ENCODE results near the gene METTL22.

METTL22 gene

DNA sequence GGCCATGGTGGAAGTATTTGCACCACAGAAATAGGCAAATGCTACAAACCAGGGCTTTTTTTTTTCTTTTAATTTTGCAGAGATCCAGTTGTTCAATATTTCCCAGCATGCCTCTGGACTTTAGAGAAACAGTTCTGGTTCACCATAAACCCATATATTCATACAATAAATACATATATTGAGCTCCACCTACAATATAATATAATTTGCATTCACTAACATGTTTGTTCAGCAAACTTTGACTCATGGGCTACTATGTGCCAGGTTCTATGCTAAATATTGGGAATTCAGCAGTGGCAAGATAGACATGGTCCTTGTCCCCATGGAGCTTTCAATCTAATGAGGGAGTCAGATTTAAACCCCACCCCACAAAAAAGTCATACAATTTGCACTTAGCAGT is 34.4 kb upstream of the METTL22 start:
- TF ChIP-seq CTCF (IDR thresholded peaks at IDR 0.05; ENCODE audit: insufficient read depth, low read length, poor library complexity, severe bottlenecking) (no peak), EZH2phosphoT487 (conservative IDR thresholded peaks at IDR 0.05; ENCODE audit: low read length) (no peak)
- no peak overlapping the region for H2AFZ ChIP-seq (ENCODE audit: low read depth, low read length, severe bottlenecking)
- no peaks in the 10 kb centered on the region for H3K9me3 ChIP-seq (ENCODE audit: insufficient read depth, low read length)
- no peaks in the 10 kb centered on the region for H3K36me3 ChIP-seq (ENCODE audit: low read length)
- H4K20me1 ChIP-seq (ENCODE audit: low read depth, low read length) = no peaks in the 10 kb centered on the region
- H3K4me2 ChIP-seq (ENCODE audit: low read depth, low read length, poor library complexity, severe bottlenecking) = no peak overlapping the region
- no peak overlapping the region for H3K9ac ChIP-seq (ENCODE audit: low read length)
- no peak overlapping the region for H3K4me3 ChIP-seq (ENCODE audit: insufficient read depth, low read length, poor library complexity, severe bottlenecking)
- no peaks in the 10 kb centered on the region for H3K79me2 ChIP-seq (ENCODE audit: insufficient read depth, low read length)
- no peaks in the 10 kb centered on the region for H3K27me3 ChIP-seq (ENCODE audit: low read length)
- no peaks in the 10 kb centered on the region for H3F3A ChIP-seq (ENCODE audit: insufficient read depth)
- H3K27ac ChIP-seq (ENCODE audit: low read depth, low read length) = no peak overlapping the region
- H3K9me2 ChIP-seq (replicated peaks; ENCODE audit: insufficient read depth, low read length) = no peaks in the 10 kb centered on the region

GRCh38 chr16:8588682-8589056 is 32.8 kb upstream of the METTL22 start:
- H3K79me2 ChIP-seq (ENCODE audit: insufficient read depth, low read length) = no peaks in the 10 kb centered on the region
- no peak overlapping the region for H2AFZ ChIP-seq (ENCODE audit: low read depth, low read length, severe bottlenecking)
- no peak overlapping the region for H3K4me2 ChIP-seq (ENCODE audit: low read depth, low read length, poor library complexity, severe bottlenecking)
- no peak overlapping the region for H3K9ac ChIP-seq (ENCODE audit: low read length)
- no peak for TF ChIP-seq EZH2phosphoT487 (conservative IDR thresholded peaks at IDR 0.05; ENCODE audit: low read length)
- no peak for TF ChIP-seq CTCF (IDR thresholded peaks at IDR 0.05; ENCODE audit: insufficient read depth, low read length, poor library complexity, severe bottlenecking)
- no peaks in the 10 kb centered on the region for H3F3A ChIP-seq (ENCODE audit: insufficient read depth)
- H4K20me1 ChIP-seq (ENCODE audit: low read depth, low read length) = no peaks in the 10 kb centered on the region
- no peaks in the 10 kb centered on the region for H3K9me3 ChIP-seq (ENCODE audit: insufficient read depth, low read length)
- H3K9me2 ChIP-seq (replicated peaks; ENCODE audit: insufficient read depth, low read length) = no peaks in the 10 kb centered on the region
- H3K27ac ChIP-seq (ENCODE audit: low read depth, low read length) = no peak overlapping the region
- H3K4me3 ChIP-seq (ENCODE audit: insufficient read depth, low read length, poor library complexity, severe bottlenecking) = no peak overlapping the region
- no peaks in the 10 kb centered on the region for H3K36me3 ChIP-seq (ENCODE audit: low read length)
- no peaks in the 10 kb centered on the region for H3K27me3 ChIP-seq (ENCODE audit: low read length)

DNA sequence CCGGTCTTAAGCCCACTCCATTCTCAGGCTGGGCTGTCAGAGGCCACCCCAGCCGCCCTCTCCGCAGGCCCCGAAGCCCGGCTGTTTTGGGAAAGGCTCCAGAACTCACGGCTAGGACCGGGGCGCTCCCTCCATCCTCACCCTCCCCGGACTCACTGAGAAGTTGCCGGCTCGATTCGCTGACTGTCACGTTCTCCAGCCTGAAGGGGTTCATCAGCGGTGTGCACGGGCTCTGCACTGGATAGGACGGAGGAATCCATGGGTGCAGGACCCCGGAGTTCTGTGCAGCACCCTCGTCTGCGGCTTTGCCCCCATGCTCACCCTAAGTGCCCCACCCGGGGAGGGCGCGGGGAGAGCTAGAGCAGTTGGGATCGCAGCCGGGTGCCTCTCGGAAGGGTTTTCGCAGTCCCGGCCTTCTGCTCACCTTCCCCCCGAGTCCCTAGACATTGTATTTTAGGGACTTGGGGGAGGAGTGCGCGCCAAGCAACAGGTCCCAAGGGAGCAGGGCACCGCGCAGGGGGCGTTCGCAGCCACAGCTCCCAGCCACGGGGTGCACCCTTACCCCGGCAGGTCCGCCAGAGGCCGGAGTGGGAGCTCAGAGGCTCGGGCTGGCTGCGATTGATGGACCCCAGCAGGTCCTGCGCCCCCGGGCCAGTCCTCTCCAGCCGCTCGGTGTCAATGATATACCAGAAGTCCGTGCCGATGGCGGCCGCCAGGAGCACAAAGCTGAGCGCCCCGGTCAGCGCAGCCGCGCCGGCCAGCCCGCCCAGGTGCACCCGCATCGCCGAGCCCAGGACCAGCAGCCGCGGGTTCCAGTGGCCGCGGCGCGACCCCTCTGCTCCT is 32.2 kb upstream of the METTL22 start:
- no peaks in the 10 kb centered on the region for H3K27me3 ChIP-seq (ENCODE audit: low read length)
- H3K79me2 ChIP-seq (ENCODE audit: insufficient read depth, low read length) = no peaks in the 10 kb centered on the region
- no peak overlapping the region for H3K27ac ChIP-seq (ENCODE audit: low read depth, low read length)
- H3K4me2 ChIP-seq (ENCODE audit: low read depth, low read length, poor library complexity, severe bottlenecking) = no peak overlapping the region
- no peaks in the 10 kb centered on the region for H3K9me2 ChIP-seq (replicated peaks; ENCODE audit: insufficient read depth, low read length)
- no peak overlapping the region for H3K9ac ChIP-seq (ENCODE audit: low read length)
- H3K36me3 ChIP-seq (ENCODE audit: low read length) = no peaks in the 10 kb centered on the region
- H3K4me3 ChIP-seq (ENCODE audit: insufficient read depth, low read length, poor library complexity, severe bottlenecking) = no peak overlapping the region
- no peaks in the 10 kb centered on the region for H4K20me1 ChIP-seq (ENCODE audit: low read depth, low read length)
- H3K9me3 ChIP-seq (ENCODE audit: insufficient read depth, low read length) = no peaks in the 10 kb centered on the region
- no peaks in the 10 kb centered on the region for H3F3A ChIP-seq (ENCODE audit: insufficient read depth)
- no peak for TF ChIP-seq CTCF (IDR thresholded peaks at IDR 0.05; ENCODE audit: insufficient read depth, low read length, poor library complexity, severe bottlenecking)
- TF ChIP-seq EZH2phosphoT487 (conservative IDR thresholded peaks at IDR 0.05; ENCODE audit: low read length) = no peak
- no peak overlapping the region for H2AFZ ChIP-seq (ENCODE audit: low read depth, low read length, severe bottlenecking)
